GM23338 (cell line): ENCODE results near the gene DMGDH. TPM values are rescaled to one million over a fixed set of nuclear protein-coding genes. Genes with fewer than 3 reads are reported as not detected.
A peak's percentile ranks its signal among the peaks of the same experiment; 100 is the strongest.

Experiments
- ATAC-seq: fragments of 200-7000 bp; cut with Tn5 transposase; 3 replicates; pipeline ENCODE4 v1.9.1; 2020
- DNase-seq: peaks from one replicate; pipeline ENCODE4 v3.0.0-alpha.2; 2015; ENCODE audit warnings: low spot score
- H2AFZ ChIP-seq: fragments of 200-600 bp; sonication (generic); 2 replicates; pipeline ENCODE4 v1.8.0; 2016; ENCODE audit warnings: antibody characterized with exemption, mild to moderate bottlenecking, moderate library complexity
- H3F3A ChIP-seq: fragments of 200-600 bp; sonication (generic); replicated peaks from 2 replicates; pipeline ENCODE4 v1.8.0; 2017; ENCODE audit warnings: antibody characterized with exemption, mixed run types, low read depth
- H3K27ac ChIP-seq: fragments of 200-600 bp; sonication (generic); 2 replicates; pipeline ENCODE4 v1.6.1; 2016; ENCODE audit warnings: low read depth
- H3K27me3 ChIP-seq: fragments of 200-600 bp; sonication (generic); 2 replicates; pipeline ENCODE4 v1.8.0; 2016; ENCODE audit warnings: mild to moderate bottlenecking, mixed run types, moderate library complexity; ENCODE audit not compliant: insufficient read depth
- H3K36me3 ChIP-seq: fragments of 200-600 bp; sonication (generic); 2 replicates; pipeline ENCODE4 v1.8.0; 2016; ENCODE audit warnings: mild to moderate bottlenecking; ENCODE audit not compliant: insufficient read depth
- H3K4me1 ChIP-seq: fragments of 200-600 bp; sonication (generic); 2 replicates; pipeline ENCODE4 v1.8.0; 2016; ENCODE audit warnings: mild to moderate bottlenecking, moderate library complexity; ENCODE audit not compliant: insufficient read depth
- H3K4me2 ChIP-seq: fragments of 200-600 bp; sonication (generic); 2 replicates; pipeline ENCODE4 v1.7.1; 2017; ENCODE audit warnings: mixed run types
- H3K4me3 ChIP-seq: fragments of 200-600 bp; sonication (generic); 2 replicates; pipeline ENCODE4 v1.6.1; 2016; ENCODE audit warnings: mixed run types
- H3K79me2 ChIP-seq: fragments of 200-600 bp; sonication (generic); replicated peaks from 2 replicates; pipeline ENCODE4 v1.8.0; 2017; ENCODE audit warnings: mild to moderate bottlenecking; ENCODE audit not compliant: insufficient read depth
- H3K9me2 ChIP-seq: fragments of 200-600 bp; sonication (generic); 2 replicates; pipeline ENCODE4 v1.8.0; 2017; ENCODE audit not compliant: insufficient read depth
- H4K20me1 ChIP-seq: fragments of 200-600 bp; sonication (generic); replicated peaks from 2 replicates; pipeline ENCODE4 v1.8.0; 2017; ENCODE audit warnings: mild to moderate bottlenecking; ENCODE audit not compliant: insufficient read depth
- H3K27ac Mint-ChIP-seq: 2 replicates; pipeline ENCODE4 v1.8.0; 2020; ENCODE audit warnings: inconsistent platforms, mild to moderate bottlenecking, moderate library complexity, mixed read lengths
- H3K27me3 Mint-ChIP-seq: 3 replicates; pipeline ENCODE4 v1.8.0; 2022; ENCODE audit warnings: low read depth, mild to moderate bottlenecking, moderate library complexity, mixed read lengths, inconsistent platforms; ENCODE audit not compliant: insufficient read depth, poor library complexity
- H3K36me3 Mint-ChIP-seq: 3 replicates; pipeline ENCODE4 v1.8.0; 2021; ENCODE audit warnings: low read depth, mild to moderate bottlenecking, inconsistent platforms, moderate library complexity, mixed read lengths
- H3K4me1 Mint-ChIP-seq: 3 replicates; pipeline ENCODE4 v1.8.0; 2020; ENCODE audit warnings: mild to moderate bottlenecking, inconsistent platforms, mixed read lengths
- H3K4me3 Mint-ChIP-seq: 3 replicates; pipeline ENCODE4 v1.8.0; 2021; ENCODE audit warnings: moderate library complexity, mild to moderate bottlenecking, inconsistent platforms, mixed read lengths
- H3K9me3 Mint-ChIP-seq: 3 replicates; pipeline ENCODE4 v1.8.0; 2020; ENCODE audit warnings: moderate library complexity, mild to moderate bottlenecking, inconsistent platforms, mixed read lengths
- CREB1 ChIP-seq: fragments of 250-450 bp; sonication (Bioruptor Pico); IDR thresholded peaks from 2 replicates; pipeline ENCODE4 v1.5.0; 2020; ENCODE audit warnings: low read depth, mild to moderate bottlenecking, moderate library complexity
- CTCF ChIP-seq, 2 experiments: fragments of 200-600 bp in 1 of 2; sonication (generic) in 1 of 2; conservative IDR thresholded peaks; 2 replicates each; pipeline versions ENCODE4 v1.5.1 to v1.6.1; 2016 to 2017; ENCODE audit warnings: antibody characterized with exemption in 2 of 2, low read depth in 2 of 2, mild to moderate bottlenecking in 2 of 2, moderate library complexity in 1 of 2
- EZH2phosphoT487 ChIP-seq: fragments of 200-600 bp; sonication (generic); IDR thresholded peaks from one replicate; pipeline ENCODE4 v1.8.1; 2018; ENCODE audit warnings: antibody characterized with exemption; ENCODE audit not compliant: unreplicated experiment
- JUNB ChIP-seq: IDR thresholded peaks from one replicate; pipeline ENCODE4 v1.6.1; 2016; ENCODE audit warnings: antibody characterized with exemption; ENCODE audit not compliant: unreplicated experiment
- POLR2AphosphoS5 ChIP-seq: IDR thresholded peaks from 2 replicates; pipeline ENCODE4 v1.6.1; 2016; ENCODE audit warnings: antibody characterized with exemption, low read depth
- ZNF462 ChIP-seq: fragments of 250-450 bp; sonication (Bioruptor Pico); IDR thresholded peaks from 2 replicates; pipeline ENCODE4 v1.5.0; 2020; ENCODE audit warnings: mild to moderate bottlenecking, moderate library complexity
- polyA plus RNA-seq: library from polyadenylated mRNA; unstranded; fragments of >200 nt; fragmentation: Nextera tagmentation; extraction: Ambion mirVana; gene quantifications from 2 replicates; pipeline ENCODE4 v1.2.1, GENCODE V29; 2016
- total RNA-seq: library from RNA; depleted of rRNA; stranded (reverse); fragments of >200 nt; shearing (Covaris generic); gene quantifications from 2 replicates; pipeline ENCODE4 v1.2.3, GENCODE V29; 2014

The DMGDH gene
- total and polyA plus RNA-seq, 2 experiments from 2014 or later, result 0.52 to 0.63 TPM

GRCh38 chr5:78984439-78985115, 84.9 kb downstream of the DMGDH start:
- peak; percentile 89 for ATAC-seq
- Mint-ChIP-seq H3K9me3 (no peaks in the 10 kb centered on the region), H3K27ac (peak overlapping the region; percentile 51), H3K27me3 (peaks cover 3% of the 10 kb centered on the region), H3K4me3 (peak overlapping the region; percentile 80), H3K4me1 (peaks cover 21% of the 10 kb centered on the region), H3K36me3 (no peaks in the 10 kb centered on the region)
- peak overlapping the region; percentile 77; the same call in 1 of the 2 replicates for H2AFZ ChIP-seq
- no peaks in the 10 kb centered on the region for H3K27me3 ChIP-seq
- TF ChIP-seq EZH2phosphoT487 (no peak), ZNF462 (CRISPR knock-in tag) (no peak), CTCF (conservative IDR thresholded peaks at IDR 0.05; ENCODE audit: low read depth in 2 of 2) (peak; percentile 14 to 21; a peak in 2 of 4 replicates), POLR2AphosphoS5 (peak; percentile 52), CREB1 (no peak; the same call in 1 of the 2 replicates), JUNB (no peak)
- peak overlapping the region; percentile 86 for H3K4me2 ChIP-seq
- H3K9me2 ChIP-seq, result no peaks in the 10 kb centered on the region
- DNase-seq, result peak; percentile 95
- H3K27ac ChIP-seq, result peak overlapping the region; percentile 83
- H4K20me1 ChIP-seq, result no peaks in the 10 kb centered on the region
- H3F3A ChIP-seq, result 0 out of 2 replicates have a peak, but pooled peaks cover 2% of the 10 kb centered on the region
- no peaks in the 10 kb centered on the region for H3K36me3 ChIP-seq
- H3K4me3 ChIP-seq, result peak overlapping the region; percentile 69
- peaks cover 23% of the 10 kb centered on the region for H3K4me1 ChIP-seq
- H3K79me2 ChIP-seq, result peaks cover 7% of the 10 kb centered on the region
